B cell (primary cell): Measurements from ENCODE around the gene HOOK2.

Experiments used
- EZH2 ChIP-seq: IDR thresholded peaks from 2 replicates; pipeline ENCODE4 v1.6.1; 2012; ENCODE audit warnings: borderline replicate concordance, low read depth, mild to moderate bottlenecking, moderate library complexity, low read length; ENCODE audit not compliant: insufficient read depth, poor library complexity, severe bottlenecking
- TF ChIP-seq, protein P1 (sequence below): fragments of 200-600 bp; IDR thresholded peaks from one replicate; pipeline ENCODE4 v1.8.0; 2022; ENCODE audit warnings: antibody characterized with exemption, mild to moderate bottlenecking

DNA sequence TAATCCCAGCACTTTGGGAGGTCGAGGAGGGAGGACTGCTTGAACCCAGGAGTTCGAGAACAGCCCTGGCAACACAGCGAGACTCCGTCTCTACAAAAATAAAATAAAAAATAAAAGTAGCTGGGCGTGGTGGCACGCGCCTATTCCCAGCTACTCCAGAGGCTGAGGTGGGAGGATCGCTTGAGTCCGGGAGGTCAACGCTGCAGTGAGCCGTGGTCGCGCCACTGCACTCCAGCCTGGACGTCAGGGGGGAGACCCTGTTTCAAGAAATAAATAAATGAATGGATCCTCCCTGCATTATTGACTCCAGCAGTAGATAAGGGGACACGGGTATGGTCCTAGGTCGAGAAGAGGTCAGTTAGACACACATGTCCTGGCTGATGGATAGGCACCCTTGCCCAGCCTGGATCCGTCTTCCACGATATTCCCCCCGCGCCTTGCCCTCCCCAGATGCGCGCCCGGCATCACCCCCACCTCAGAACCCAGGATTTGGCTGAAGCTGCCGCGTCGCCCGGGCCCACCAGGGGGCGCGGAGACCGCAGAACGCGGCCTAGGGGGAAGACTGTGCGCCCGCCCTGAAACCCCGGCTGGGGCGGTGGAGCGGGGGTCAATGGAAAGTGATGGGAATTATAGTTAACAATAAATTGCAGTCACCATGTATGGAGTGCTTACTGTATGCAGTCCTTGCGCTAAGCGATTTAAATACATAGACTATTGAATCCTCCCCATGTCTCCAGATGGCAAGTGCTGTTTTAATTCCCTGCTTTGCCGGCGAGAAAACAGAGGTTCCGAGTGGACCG lies 2.1 kb upstream of the HOOK2 start:
- TF ChIP-seq, protein P1, sequence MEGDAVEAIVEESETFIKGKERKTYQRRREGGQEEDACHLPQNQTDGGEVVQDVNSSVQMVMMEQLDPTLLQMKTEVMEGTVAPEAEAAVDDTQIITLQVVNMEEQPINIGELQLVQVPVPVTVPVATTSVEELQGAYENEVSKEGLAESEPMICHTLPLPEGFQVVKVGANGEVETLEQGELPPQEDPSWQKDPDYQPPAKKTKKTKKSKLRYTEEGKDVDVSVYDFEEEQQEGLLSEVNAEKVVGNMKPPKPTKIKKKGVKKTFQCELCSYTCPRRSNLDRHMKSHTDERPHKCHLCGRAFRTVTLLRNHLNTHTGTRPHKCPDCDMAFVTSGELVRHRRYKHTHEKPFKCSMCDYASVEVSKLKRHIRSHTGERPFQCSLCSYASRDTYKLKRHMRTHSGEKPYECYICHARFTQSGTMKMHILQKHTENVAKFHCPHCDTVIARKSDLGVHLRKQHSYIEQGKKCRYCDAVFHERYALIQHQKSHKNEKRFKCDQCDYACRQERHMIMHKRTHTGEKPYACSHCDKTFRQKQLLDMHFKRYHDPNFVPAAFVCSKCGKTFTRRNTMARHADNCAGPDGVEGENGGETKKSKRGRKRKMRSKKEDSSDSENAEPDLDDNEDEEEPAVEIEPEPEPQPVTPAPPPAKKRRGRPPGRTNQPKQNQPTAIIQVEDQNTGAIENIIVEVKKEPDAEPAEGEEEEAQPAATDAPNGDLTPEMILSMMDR, result peak; percentile 99
- no peak for TF ChIP-seq EZH2
